ENCODE results near the gene RBMS3.

GRCh38 chr3:29708884-29709283 lies 428.0 kb downstream of the RBMS3 start:
- TF ChIP-seq CTCF (IDR thresholded peaks at IDR 0.05) = no peak
- no peak for TF ChIP-seq POLR2A (IDR thresholded peaks at IDR 0.05)
